Islet precursor cell (in vitro differentiated cells): ENCODE data around the gene UBE2Z.

ENCODE experiments used
- DNase-seq: peaks from one replicate; pipeline ENCODE4 v3.0.0-alpha.2; 2018

UBE2Z gene

DNA sequence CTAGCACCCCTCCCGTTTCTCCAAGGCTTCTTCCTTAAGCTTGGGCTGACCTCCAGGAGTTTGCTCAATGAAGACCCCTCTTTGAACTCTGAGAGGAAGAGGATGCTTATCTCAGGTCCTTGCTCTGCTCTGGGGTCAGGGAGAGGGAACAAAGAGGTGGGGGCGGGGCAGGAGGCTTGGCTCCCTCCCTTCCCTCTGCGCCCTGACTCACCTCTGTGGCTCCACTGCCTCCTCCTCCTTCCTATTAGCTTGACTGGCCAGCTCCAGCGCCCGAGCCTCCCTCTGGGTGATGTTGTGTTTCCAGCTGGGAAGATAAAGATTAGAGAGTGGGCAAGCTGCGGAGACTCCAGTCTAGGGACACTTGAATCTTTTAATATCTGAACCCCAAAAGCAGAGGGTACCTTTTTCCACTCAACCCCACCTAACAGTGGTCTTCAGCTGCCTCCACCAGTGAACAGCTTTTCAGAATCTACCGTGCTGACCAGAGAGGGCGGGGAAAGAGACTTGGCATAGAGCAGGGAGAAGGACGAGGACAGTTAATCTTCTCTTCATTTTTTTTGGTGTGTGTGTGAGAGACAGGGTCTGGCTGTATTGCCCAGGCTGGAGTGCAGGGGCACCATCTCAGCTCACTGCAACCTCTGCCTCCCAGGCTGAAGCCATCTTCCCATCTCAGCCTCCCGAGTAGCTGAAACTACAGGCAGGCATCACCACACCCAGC lies 53.5 kb downstream of the UBE2Z start:
- DNase-seq, result peak; percentile 96

DNA sequence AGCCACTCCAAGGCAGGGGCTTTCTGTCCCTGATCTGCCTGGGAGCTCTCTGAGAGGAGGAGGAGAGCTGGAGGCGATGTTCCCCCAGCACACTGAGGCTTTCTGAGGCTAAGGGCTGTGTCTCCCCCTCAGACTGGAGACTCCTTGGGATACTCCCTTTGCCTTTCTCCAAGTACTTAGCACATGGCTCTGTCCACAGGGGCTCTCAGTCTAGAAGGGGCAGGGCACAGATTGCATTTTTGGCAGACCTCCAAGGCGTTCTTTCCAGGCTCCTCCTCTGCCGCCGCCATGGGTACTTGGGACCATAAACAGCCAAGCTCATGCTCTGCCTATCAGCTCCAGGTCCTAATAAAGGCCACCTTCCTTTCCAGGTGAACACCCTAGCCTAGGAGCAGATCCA lies 62.0 kb downstream of the UBE2Z start:
- DNase-seq, result peak; percentile 68

DNA sequence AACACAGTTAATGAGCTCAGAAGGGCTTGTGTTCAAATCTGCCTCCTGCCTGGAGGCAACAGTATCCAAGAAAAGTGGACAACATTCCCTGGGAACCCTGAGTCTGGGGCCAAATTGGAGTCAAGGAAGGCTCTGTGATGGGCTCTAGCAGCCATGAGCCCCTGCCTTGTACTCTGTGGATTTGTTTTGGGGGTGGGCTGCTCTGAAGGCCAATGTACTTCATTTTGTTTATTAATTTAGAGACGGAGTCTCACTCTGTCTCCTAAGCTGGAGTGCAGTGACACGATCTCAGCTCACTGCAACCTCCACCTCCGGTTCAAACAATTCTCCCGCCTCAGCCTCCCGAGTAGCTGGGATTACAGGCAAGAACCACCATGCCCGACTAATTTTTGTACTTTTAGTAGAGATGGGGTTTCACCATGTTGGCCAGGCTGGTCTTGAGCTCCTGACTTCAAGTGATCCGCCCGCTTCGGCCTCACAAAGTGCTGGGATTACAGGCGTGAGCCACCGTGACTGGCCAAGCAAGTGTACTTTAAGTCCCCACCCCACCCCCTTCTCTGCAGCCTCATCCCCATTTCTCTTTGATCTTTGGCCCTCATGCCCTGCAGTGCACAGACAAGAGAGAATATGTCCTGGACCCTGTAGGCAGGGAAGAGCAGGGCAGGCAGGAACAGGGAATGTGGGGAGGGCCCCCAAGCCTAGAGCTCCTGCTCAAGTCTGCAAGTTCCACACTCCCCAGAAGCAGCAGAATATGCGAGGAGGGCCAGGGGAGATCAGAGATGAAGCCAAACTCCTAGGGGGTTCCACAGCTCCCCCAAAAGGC lies 62.9 kb downstream of the UBE2Z start:
- DNase-seq, result peak; percentile 98

DNA sequence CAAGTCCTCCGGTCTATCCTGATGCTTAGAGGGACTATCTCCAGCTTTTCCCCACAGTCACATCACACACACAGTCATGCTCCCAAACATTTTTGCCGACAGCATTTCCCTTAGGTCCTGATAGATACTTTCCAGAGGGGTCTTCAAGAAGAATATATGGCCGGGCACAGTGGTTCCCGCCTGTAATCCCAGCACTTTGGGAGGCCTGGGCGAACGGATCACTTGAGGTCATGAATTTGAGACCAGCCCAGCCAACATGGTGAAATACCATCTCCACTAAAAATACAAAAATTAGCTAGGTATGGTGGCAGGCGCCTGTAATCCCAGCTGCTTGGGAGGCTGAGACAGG lies 64.5 kb downstream of the UBE2Z start:
- no peak for DNase-seq

DNA sequence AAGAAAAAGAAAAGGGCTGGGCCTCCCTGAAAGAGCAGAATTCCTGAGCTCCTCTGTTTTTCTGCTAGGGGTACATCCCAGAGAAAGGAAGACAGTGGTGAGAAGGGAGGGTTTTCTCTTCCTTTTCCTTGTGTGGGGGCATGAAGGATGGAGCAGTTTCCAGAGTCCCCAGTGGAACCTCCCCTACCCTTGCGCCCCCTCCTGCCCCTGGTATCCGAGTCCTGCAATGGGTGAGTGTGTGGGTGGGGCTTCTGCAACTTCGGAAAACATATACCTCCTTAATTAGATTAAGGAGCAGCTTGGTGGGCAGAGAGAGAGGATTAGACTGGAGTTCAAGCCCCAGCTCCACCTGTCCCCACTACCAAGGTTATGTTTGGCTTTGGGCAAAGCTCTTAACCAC lies 65.6 kb downstream of the UBE2Z start:
- DNase-seq, result peak; percentile 49
